GM04503 (cell line): Measurements from ENCODE around the gene MKX.
A peak's percentile ranks its signal among the peaks of the same experiment; 100 is the strongest.

ENCODE experiments used
- DNase-seq: peaks from one replicate; pipeline ENCODE4 v3.0.0-alpha.2; 2012; ENCODE audit warnings: low read depth

MKX gene

DNA sequence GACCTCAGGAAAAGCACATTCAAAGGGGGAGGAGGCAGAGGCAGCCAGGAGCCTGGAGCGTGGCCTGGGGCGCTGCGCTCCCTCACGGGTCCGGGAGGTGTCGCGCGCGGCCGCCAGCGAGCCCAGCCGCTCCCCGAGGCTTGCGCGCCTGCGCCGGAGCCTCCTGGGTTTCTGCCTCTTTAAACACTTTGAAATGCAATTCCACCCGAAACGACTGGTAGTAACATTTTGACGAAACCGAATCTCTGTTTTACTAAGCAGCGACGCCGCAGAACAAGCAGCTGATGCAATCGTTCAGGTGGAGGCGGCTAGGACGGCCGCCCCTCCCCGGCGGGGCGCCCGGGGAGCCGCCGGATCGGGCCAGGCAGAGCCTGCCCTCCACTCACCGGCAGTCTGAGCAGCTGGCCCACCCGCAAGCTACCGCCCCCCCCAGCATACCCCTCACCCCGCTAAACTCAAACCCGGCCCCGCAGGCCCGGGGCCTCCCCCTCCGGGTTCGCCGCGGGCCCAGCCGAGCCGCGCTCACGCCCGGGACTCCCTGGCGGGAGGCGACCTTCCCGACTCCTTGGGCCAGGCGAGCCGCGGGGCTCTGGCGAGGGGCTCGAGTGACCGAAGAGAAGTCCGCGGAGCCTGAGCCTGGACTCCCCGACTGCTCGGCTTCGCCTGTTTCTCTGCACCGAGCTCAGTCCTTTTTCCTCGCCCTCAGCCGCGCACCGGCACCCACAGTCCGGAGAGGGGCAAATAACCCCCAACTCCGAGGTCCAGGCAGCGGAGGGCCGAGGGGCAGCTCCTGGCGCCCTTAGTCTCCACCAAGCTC is 3.2 kb downstream of the MKX start:
- DNase-seq = peak; percentile 73

DNA sequence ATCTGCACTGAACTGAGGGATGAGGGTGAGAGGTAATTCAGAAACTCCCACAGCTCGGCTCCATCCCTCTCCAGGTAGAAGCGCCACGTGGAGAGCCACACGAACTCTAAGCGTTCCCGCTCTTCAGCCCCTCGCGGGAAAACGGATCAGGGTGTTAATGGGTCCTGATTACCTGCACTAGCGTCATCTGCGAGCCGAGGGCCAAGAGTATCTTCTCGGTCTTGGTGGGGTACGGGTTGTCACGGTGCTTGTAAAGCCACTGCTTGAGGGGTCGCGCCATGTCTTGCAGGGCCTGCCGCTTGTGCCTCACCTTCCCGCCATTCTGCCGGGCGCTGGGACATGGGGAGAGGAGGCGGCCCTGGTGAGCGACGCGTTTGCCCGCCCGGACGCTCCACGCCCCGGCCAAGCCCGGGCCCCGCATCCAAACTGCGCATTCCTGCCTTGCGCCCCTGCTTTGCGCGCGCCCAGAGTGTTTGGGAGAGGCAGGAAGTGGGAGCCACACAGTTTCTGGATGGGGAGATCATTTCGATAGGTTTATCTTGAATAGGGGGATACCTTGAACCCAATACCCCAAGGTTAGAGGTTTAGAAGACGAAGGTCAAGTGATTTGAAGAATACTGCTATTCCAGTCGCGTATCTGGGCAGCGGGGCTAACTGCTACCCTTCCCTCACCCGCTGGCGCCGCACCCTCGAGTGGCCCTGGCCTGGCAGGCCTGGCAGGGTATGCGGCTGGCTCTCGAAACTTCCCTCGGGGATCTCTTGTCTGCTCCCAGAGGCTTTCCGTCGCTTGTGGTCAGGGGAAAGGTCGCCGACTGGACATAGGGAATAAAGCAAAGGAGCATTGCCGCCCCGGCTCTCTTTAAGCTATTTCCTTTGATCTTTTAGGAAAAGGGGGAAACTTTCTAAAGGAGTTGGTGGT is 4.2 kb downstream of the MKX start:
- no peak for DNase-seq

- DNase-seq = no peak
Measured at GRCh38 chr10:27736396-27736795, 9.2 kb downstream of the MKX start.

GRCh38 chr10:27730041-27730440 is 15.6 kb downstream of the MKX start:
- DNase-seq = no peak

DNA sequence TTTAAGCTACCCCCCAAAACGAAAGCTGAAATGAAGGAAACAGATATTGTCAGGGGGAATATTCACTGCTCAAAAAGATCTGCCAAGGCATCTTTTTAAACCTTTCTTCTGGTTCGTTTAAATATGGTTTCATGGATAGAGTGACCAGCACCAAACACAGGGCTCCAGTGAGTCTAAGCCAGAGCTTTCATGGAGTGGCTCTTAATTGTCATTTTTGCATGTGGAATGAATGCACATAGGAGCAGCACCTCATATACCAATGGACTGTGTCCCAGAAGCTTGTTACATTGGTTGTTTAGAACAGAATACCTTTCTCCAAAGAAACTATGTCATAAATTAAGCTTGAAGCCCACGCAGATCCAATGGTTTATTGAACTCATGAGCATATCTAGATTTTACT is 17.3 kb downstream of the MKX start:
- DNase-seq = no peak

GRCh38 chr10:27724287-27724686 is 21.3 kb downstream of the MKX start:
- DNase-seq = no peak

DNA sequence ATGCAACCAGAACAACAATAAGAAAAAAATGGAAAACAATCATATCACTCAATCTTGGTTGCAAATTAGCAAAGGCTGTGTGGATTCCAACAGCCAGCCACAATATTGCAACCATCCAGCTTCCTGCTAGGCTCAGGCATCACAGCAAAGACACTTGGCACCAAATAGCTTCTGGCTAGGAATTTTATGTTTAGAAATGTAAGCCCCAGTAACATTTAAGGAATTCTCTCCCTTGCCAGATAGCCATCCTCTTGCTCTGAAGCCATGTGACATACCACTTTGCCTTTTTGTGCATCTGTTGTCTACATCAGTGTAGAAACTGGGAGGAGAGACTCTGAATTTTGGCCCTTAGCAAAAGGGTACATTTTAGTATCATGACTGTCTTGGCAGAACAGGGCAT is 22.2 kb downstream of the MKX start:
- DNase-seq = peak; percentile 99

- no peak for DNase-seq
Measured at GRCh38 chr10:27720529-27720928, 25.1 kb downstream of the MKX start.

DNA sequence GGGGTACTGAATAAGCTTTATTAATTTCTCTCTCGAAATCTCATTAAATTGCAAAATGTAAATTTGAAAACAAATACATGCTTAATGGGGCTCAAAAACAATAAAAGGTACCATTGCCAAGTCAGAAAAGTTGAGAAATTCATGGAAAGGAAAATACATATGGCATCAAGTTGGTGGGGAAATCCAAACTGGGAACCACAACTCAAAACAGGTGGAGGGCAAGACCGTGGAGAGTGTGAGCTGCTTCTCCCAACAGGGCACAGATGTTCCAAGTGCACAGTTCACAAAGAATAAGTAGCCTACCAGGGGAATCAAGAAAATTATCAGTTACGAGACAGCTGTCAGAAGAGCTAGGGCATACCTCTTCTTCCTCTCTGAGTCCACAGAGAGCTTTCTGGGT is 26.6 kb downstream of the MKX start:
- no peak for DNase-seq

GRCh38 chr10:27717861-27718260 is 27.8 kb downstream of the MKX start:
- no peak for DNase-seq

DNA sequence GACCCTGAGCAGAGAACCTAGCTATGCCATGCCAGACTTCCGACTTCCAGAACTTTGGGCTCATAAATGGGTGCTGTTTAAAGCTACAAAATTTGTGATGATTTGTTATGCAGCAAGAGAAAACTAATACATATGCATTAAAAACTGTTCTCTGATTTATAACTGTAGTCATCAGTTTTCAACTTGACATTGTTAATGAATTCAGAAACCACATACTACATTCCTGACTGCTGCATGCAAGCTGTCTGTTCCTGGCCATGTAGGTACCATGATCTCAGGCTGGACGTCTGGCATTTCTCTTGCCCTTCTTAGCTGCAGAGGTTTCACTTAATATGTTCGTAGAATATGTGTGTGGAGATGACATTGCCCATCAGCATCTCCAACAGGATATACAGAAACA is 28.4 kb downstream of the MKX start:
- DNase-seq = no peak

GRCh38 chr10:27716521-27716920 is 29.1 kb downstream of the MKX start:
- DNase-seq = no peak

- DNase-seq = no peak
Measured at GRCh38 chr10:27715505-27715904, 30.1 kb downstream of the MKX start.

GRCh38 chr10:27714349-27714748 is 31.3 kb downstream of the MKX start:
- DNase-seq = no peak

DNA sequence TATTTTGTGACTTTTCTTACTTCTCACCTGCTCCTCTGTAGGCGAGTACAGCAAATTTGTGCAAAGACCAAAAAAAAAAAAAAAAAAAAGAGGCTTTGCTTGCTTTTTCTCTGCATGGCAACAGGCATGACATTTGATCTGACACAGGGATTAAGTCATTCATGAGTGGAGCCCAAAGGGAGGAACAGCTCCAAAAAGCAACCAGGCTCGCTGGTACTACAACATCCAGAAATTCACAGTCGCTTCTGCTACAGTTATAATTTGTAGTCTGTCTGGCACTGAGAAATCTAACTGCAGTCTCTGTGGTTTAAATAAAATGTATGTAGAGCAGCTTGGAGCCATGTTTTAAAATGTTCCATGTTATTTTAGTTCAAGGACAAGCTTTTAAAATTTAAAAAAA is 31.7 kb downstream of the MKX start:
- DNase-seq = no peak

DNA sequence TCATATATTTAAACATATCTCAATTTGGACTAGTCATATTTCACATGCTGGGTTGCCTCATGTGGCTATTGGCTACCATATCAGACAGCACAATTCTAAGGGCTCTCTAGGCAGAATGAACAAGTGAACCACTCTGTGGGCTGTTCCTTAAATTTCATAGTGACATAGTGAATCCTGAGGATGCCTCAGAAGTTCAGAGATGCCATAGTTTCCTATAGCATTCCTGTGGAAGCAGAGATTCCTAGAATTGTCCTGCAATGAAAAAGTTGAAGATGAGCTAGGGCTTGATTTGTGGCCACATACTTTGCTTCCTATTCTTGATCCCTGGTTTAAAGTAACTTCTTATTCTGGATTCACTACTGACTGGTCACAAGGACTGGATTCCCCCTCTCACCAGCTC is 35.6 kb downstream of the MKX start:
- DNase-seq = no peak

- no peak for DNase-seq
Measured at GRCh38 chr10:27709304-27709703, 36.3 kb downstream of the MKX start.

DNA sequence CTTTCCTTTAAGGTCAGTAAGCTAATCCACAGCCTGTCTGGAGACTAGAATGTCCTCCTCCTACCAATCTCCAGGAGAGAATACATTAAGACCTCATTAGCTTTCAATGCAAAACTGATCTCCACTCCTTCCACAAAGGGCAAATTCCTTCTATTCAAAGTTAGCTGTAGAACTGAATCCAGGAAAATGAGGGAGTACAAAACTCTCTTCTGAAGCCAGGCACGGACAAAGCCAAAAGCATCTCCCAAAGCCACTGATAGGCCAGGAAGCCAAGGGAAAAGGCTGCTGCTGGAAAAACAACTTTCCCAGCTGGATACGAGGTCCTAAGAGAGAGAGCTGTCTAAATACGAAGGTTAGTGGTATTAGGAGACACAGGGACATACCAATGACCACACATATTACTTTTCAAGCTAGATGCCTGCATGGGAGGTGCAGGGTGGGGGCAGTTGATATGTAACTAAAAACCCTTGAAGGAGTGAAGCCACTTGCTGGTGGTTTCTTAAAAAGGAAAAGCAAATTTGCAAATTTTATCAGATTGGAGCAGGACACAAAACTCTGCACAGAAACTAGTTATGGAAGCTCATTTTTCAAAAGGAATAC is 43.6 kb downstream of the MKX start:
- no peak for DNase-seq

DNA sequence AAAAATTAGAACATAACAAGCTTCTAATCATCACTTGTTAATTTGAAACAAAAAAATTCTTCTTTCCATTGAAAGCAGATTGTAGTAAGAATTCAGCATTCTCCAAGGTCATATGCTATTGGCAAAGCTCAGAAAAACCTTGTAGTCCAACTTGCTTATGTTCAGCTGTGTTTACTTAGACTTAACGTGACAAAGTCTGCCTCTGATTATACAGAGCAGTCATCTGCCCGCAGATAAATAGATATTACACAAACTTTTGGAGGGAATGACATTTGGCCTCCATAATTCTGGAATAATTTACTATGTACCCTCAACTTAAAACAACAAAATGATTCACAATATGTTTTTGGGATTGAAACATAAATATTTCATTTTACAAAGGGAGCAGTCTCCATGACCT is 45.8 kb downstream of the MKX start:
- no peak for DNase-seq

DNA sequence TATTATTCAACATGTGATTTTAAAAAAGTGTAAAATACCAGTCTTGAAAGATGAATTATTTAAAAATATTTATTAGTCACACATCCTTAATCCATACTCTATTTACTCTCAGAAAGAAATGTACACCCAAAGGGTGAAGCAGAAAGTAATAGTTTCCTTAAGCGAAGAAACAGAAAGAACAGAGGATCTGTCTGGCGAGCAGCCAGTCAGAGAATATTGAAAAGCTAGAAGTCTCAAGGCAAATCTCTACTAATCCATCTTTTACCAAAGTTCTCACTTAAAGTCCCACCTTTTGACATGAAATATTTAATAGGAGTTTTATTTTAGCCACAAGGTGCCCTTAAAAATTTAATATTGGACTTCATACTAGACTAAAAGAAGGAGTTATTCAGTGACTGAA is 46.7 kb downstream of the MKX start:
- DNase-seq = no peak

- DNase-seq = no peak
Measured at GRCh38 chr10:27696466-27696865, 49.2 kb downstream of the MKX start.

DNA sequence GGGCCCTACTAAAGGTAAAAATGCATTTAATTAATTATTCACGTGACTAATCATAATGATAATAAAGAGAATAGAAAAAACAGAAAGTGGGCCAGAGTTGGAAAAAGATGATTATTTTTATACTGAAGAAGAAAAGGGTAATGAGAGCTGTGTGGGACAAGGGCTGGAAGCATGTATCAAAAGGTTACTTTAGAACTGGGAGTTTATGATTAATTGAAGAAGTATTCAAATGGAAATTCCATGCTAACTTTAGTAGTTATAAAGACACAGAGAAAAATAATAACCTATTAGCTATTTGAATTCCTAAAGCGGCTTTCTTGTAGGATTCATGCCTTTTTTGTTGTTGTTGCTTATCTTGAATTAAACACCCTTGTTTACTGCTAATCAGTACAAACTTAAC is 49.9 kb downstream of the MKX start:
- DNase-seq = no peak

DNA sequence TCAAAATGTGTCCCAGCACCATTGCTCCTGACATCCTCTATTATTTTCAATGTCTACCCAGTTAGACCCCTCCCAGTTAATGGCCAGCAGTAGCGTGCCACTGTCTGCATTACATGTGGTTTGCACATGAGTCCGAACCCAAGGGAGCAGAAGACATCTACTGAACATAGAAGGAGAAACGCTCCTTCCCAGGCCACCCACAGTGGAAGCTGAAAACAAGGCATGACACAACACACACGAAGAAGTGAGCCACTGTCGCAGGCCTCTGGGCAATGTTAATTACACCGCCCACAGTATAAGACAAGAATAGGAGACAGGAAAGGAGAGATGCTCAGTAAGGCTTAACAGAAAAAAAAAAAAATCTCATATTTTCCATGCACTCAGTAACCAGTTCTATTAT is 50.5 kb downstream of the MKX start:
- no peak for DNase-seq
